Keratinocyte (primary cell): ENCODE results near the gene PRKAR2A. TPM values are rescaled to one million over a fixed set of nuclear protein-coding genes. Genes with fewer than 3 reads are reported as not detected.

ENCODE experiments used
- DNase-seq: peaks from one replicate; pipeline ENCODE4 v3.0.0-alpha.2; 2011; ENCODE audit warnings: low read depth, missing footprints, low spot score
- FAIRE-seq: peaks from 2 replicates; lab custom pipeline; 2011; peaks lifted over from hg19 to GRCh38; lab: Jason Lieb, UNC
- H2AFZ ChIP-seq: 2 replicates; pipeline ENCODE4 v1.6.0; 2012; ENCODE audit warnings: low read length, control low read depth, inconsistent platforms; ENCODE audit not compliant: control insufficient read depth
- H3K27ac ChIP-seq: 2 replicates; pipeline ENCODE4 v1.5.1; 2011; ENCODE audit warnings: low read length; ENCODE audit not compliant: control insufficient read depth, insufficient read depth
- H3K27me3 ChIP-seq: 3 replicates; pipeline ENCODE4 v1.6.0; 2011; ENCODE audit warnings: low read length; ENCODE audit not compliant: control insufficient read depth, insufficient read depth; ENCODE audit errors: extremely low read depth
- H3K36me3 ChIP-seq, 2 experiments: 2 replicates in 1 of 2; 3 replicates in 1 of 2; pipeline ENCODE4 v1.5.1; 2011; ENCODE audit warnings: low read length in 2 of 2, mild to moderate bottlenecking in 1 of 2; ENCODE audit not compliant: control insufficient read depth in 2 of 2, insufficient read depth in 2 of 2; ENCODE audit errors: extremely low read depth in 1 of 2
- H3K4me1 ChIP-seq: 3 replicates; pipeline ENCODE4 v1.5.1; 2011; ENCODE audit warnings: low read length; ENCODE audit not compliant: control insufficient read depth, insufficient read depth; ENCODE audit errors: extremely low read depth
- H3K4me2 ChIP-seq: 3 replicates; pipeline ENCODE4 v1.6.0; 2011; ENCODE audit warnings: low read depth, low read length; ENCODE audit not compliant: control insufficient read depth, insufficient read depth; ENCODE audit errors: extremely low read depth
- H3K4me3 ChIP-seq, 3 experiments: fragments of 200-600 bp in 1 of 3; sonication (generic) in 1 of 3; 2 replicates in 2 of 3; 3 replicates in 1 of 3; pipeline ENCODE4 v1.5.1; 2011 to 2016; ENCODE audit warnings: low read length in 3 of 3, mild to moderate bottlenecking in 3 of 3, control low read depth in 2 of 3, inconsistent platforms in 1 of 3, low read depth in 1 of 3, mixed read lengths in 1 of 3, mixed run types in 1 of 3, moderate library complexity in 1 of 3; ENCODE audit not compliant: control insufficient read depth in 2 of 3, insufficient read depth in 2 of 3; ENCODE audit errors: extremely low read depth in 1 of 3
- H3K79me2 ChIP-seq: 2 replicates; pipeline ENCODE4 v1.6.0; 2012; ENCODE audit warnings: low read length; ENCODE audit not compliant: control insufficient read depth, insufficient read depth
- H3K9ac ChIP-seq: 3 replicates; pipeline ENCODE4 v1.6.0; 2011; ENCODE audit warnings: low read length; ENCODE audit not compliant: control insufficient read depth, insufficient read depth; ENCODE audit errors: extremely low read depth
- H3K9me1 ChIP-seq: 3 replicates; pipeline ENCODE4 v1.6.0; 2011; ENCODE audit warnings: low read length; ENCODE audit not compliant: control insufficient read depth, insufficient read depth; ENCODE audit errors: extremely low read depth
- H3K9me3 ChIP-seq: 2 replicates; pipeline ENCODE4 v1.5.1; 2012; ENCODE audit warnings: low read depth, low read length; ENCODE audit not compliant: control insufficient read depth
- H4K20me1 ChIP-seq: 3 replicates; pipeline ENCODE4 v1.6.0; 2011; ENCODE audit warnings: low read length; ENCODE audit not compliant: control insufficient read depth, insufficient read depth; ENCODE audit errors: extremely low read depth
- CTCF ChIP-seq, 3 experiments: IDR thresholded peaks in 1 of 3; conservative IDR thresholded peaks in 1 of 3; optimal IDR thresholded peaks in 1 of 3; 2 replicates in 2 of 3; 3 replicates in 1 of 3; pipeline versions ENCODE3 to v1.5.1; 2011; ENCODE audit warnings: low read length in 3 of 3, mild to moderate bottlenecking in 3 of 3, moderate library complexity in 2 of 3, control low read depth in 1 of 3, inconsistent platforms in 1 of 3; ENCODE audit not compliant: insufficient read depth in 2 of 3; ENCODE audit errors: extremely low read depth in 1 of 3
- EZH2 ChIP-seq: IDR thresholded peaks from one replicate; pipeline ENCODE4 v1.6.1; 2012; ENCODE audit warnings: inconsistent platforms, mild to moderate bottlenecking, low read length, moderate library complexity
- dilution Hi-C: fragments of 300-500 bp; cut with MboI; formaldehyde crosslinking; loops from one replicate; pipeline ENCODE4 v1.7.0; 2020; ENCODE audit warnings: low sequenced_read_pairs; ENCODE audit not compliant: extremely low pct_ligation_motif_present
- polyA plus RNA-seq, 5 experiments: library from polyadenylated mRNA; depleted of rRNA in 3 of 5; stranded (reverse) in 3 of 5; stranded (forward) in 1 of 5; unstranded in 1 of 5; fragments of >200 nt; gene quantifications; 1 replicate in 1 of 5; 2 replicates in 3 of 5; 3 replicates in 1 of 5; pipeline versions ENCODE4 v1.2.1 to v1.2.3, GENCODE V29; 2011 to 2012; ENCODE audit warnings: missing spikeins in 2 of 5, low read depth in 1 of 5, low replicate concordance in 1 of 5

Gene PRKAR2A
- polyA plus RNA-seq, 1 donor (not counting 4 experiments of a cell fraction or from before 2014, with no cell fraction given), result 23.2 TPM

- H3K79me2 ChIP-seq, result no peaks in the 10 kb centered on the region
- dilution Hi-C loops, result no loop called here
- no peak overlapping the region for H3K9ac ChIP-seq
- no peaks in the 10 kb centered on the region for H3K9me1 ChIP-seq
- no peaks in the 10 kb centered on the region for H4K20me1 ChIP-seq
- FAIRE-seq (no peak), DNase-seq (no peak)
- H2AFZ ChIP-seq, result no peak overlapping the region
- TF ChIP-seq EZH2, result no peak
- no peak for TF ChIP-seq CTCF (optimal IDR thresholded peaks at IDR 0.05 in 1 of 3, IDR thresholded peaks at IDR 0.05 in 1 of 3, conservative IDR thresholded peaks at IDR 0.05 in 1 of 3; ENCODE audit: extremely low read depth in 1 of 3, insufficient read depth in 2 of 3, low read length in 3 of 3)
- no peak overlapping the region for H3K27ac ChIP-seq
- no peaks in the 10 kb centered on the region for H3K4me1 ChIP-seq
- H3K9me3 ChIP-seq, result no peaks in the 10 kb centered on the region
- H3K36me3 ChIP-seq, result peaks cover 5 to 6% of the 10 kb centered on the region in 2 experiments
- H3K4me2 ChIP-seq, result no peak overlapping the region
- no peaks in the 10 kb centered on the region for H3K27me3 ChIP-seq
- no peak overlapping the region for H3K4me3 ChIP-seq
These were observed 77.5 kb downstream of the PRKAR2A start for GRCh38 chr3:48770192-48770502.

- Histone ChIP-seq H4K20me1 (no peaks in the 10 kb centered on the region), H3K27me3 (no peaks in the 10 kb centered on the region), H3K4me2 (no peak overlapping the region), H3K9ac (no peak overlapping the region), H3K4me3 (no peak overlapping the region), H3K36me3 (peaks cover 5 to 7% of the 10 kb centered on the region in 2 experiments), H3K79me2 (no peaks in the 10 kb centered on the region), H3K9me1 (no peaks in the 10 kb centered on the region), H2AFZ (no peak overlapping the region), H3K27ac (no peak overlapping the region), H3K4me1 (no peaks in the 10 kb centered on the region), H3K9me3 (no peaks in the 10 kb centered on the region)
- TF ChIP-seq CTCF (optimal IDR thresholded peaks at IDR 0.05 in 1 of 3, IDR thresholded peaks at IDR 0.05 in 1 of 3, conservative IDR thresholded peaks at IDR 0.05 in 1 of 3; ENCODE audit: extremely low read depth in 1 of 3, insufficient read depth in 2 of 3, low read length in 3 of 3) (peak; percentile 29 to 45 (median 35)), EZH2 (no peak)
- DNase-seq (peak; percentile 9), FAIRE-seq (peak; percentile 80)
- dilution Hi-C loops, result no loop called here
These were observed 82.3 kb downstream of the PRKAR2A start for GRCh38 chr3:48765376-48765775.
